MM.1S (cell line): ENCODE results near the gene IPCEF1.

ENCODE experiments used
- EZH2 ChIP-seq: fragments of 300-600 bp; sonication (generic); optimal IDR thresholded peaks from 2 replicates; pipeline ENCODE3; 2017; ENCODE audit warnings: low read depth, mild to moderate bottlenecking, antibody characterized with exemption, low read length, mixed read lengths
- TF ChIP-seq, protein P1 (sequence below): fragments of 300-600 bp; sonication (generic); IDR thresholded peaks from 2 replicates; pipeline ENCODE4 v1.5.1; 2016; ENCODE audit warnings: antibody characterized with exemption, low read length, mixed read lengths

DNA sequence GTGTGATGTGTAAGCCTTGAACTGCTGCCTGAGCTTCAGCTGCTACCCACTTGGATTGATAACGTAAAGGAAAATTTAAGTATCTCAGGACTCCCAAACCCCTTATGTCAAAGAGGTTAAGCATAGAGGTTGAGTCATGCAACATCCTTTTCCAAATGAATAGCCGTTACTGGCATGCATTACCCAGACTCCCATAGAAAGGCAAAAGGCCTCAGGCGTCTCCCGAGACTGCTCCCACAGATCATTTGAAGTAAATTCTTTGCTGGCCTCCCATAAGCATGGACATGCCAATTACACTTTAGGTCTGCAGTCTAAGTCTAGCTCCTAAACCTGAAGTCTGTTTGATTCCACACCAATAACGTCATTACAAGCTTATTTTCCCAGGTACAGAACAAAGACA lies 14.7 kb downstream of the IPCEF1 start:
- TF ChIP-seq, protein P1, sequence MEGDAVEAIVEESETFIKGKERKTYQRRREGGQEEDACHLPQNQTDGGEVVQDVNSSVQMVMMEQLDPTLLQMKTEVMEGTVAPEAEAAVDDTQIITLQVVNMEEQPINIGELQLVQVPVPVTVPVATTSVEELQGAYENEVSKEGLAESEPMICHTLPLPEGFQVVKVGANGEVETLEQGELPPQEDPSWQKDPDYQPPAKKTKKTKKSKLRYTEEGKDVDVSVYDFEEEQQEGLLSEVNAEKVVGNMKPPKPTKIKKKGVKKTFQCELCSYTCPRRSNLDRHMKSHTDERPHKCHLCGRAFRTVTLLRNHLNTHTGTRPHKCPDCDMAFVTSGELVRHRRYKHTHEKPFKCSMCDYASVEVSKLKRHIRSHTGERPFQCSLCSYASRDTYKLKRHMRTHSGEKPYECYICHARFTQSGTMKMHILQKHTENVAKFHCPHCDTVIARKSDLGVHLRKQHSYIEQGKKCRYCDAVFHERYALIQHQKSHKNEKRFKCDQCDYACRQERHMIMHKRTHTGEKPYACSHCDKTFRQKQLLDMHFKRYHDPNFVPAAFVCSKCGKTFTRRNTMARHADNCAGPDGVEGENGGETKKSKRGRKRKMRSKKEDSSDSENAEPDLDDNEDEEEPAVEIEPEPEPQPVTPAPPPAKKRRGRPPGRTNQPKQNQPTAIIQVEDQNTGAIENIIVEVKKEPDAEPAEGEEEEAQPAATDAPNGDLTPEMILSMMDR: no peak
- no peak for TF ChIP-seq EZH2
